MM.1S (cell line): ENCODE measurements around the gene PIK3CG.

Experiments used
- CTCF ChIP-seq: fragments of 300-600 bp; sonication (generic); IDR thresholded peaks from 2 replicates; pipeline ENCODE4 v1.5.1; 2016; ENCODE audit warnings: antibody characterized with exemption, low read length, mixed read lengths
- EZH2 ChIP-seq: fragments of 300-600 bp; sonication (generic); optimal IDR thresholded peaks from 2 replicates; pipeline ENCODE3; 2017; ENCODE audit warnings: low read depth, mild to moderate bottlenecking, antibody characterized with exemption, low read length, mixed read lengths

GRCh38 chr7:106911959-106912358, 46.9 kb downstream of the PIK3CG start:
- TF ChIP-seq CTCF (no peak), EZH2 (no peak)
